OCI-LY7 (cell line): ENCODE measurements around the gene B3GAT3.

Experiments
- EZH2phosphoT487 ChIP-seq: fragments of 200-600 bp; sonication (generic); IDR thresholded peaks from 2 replicates; pipeline ENCODE4 v1.6.1; 2018; ENCODE audit warnings: low read depth, borderline replicate concordance, mild to moderate bottlenecking, mixed run types, antibody characterized with exemption, low read length, moderate library complexity, mixed read lengths
- TF ChIP-seq, protein P1 (sequence below): fragments of 200-600 bp; sonication (generic); conservative IDR thresholded peaks from 2 replicates; pipeline ENCODE4 v1.5.1; 2014; ENCODE audit warnings: mild to moderate bottlenecking, antibody characterized with exemption, low read length, moderate library complexity, mixed read lengths

DNA sequence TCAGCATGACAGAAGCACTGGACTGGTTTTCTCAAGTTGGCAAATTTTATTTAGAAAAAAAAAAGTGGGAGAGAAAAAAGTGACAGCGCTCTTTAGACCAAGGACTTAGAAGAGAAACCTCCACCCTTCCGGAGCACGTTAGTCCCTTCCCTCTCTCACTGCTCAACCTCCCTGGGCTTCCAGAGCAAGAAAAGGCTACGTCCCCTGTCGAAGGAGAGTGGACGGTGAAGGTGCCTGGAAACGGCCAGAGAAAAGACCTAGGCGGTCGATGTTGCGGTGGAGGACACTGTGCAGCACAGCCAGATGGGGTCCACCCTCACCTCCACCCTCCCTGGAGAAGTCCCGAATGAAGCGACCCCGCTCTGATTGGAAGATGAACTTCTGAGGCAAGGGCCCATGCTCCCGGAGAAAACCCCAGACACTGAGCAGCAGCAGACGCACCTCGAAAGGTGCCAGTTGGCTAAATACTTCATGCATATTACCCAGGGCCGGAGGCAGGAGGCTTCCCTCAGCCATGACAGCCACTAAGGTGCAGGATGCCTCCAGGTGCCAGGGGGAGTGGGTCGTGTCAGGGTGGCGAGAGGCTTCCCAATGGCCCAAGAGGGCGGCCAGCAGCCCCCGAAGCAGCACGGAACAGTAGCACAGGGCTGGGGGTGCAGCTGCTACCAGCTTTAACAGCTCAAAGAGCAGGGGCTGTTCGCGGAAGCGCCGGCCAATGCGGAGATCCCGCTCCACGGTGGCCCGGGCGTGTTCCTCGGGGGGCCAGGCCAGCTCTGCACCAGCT is 25.2 kb upstream of the B3GAT3 start:
- TF ChIP-seq, protein P1, sequence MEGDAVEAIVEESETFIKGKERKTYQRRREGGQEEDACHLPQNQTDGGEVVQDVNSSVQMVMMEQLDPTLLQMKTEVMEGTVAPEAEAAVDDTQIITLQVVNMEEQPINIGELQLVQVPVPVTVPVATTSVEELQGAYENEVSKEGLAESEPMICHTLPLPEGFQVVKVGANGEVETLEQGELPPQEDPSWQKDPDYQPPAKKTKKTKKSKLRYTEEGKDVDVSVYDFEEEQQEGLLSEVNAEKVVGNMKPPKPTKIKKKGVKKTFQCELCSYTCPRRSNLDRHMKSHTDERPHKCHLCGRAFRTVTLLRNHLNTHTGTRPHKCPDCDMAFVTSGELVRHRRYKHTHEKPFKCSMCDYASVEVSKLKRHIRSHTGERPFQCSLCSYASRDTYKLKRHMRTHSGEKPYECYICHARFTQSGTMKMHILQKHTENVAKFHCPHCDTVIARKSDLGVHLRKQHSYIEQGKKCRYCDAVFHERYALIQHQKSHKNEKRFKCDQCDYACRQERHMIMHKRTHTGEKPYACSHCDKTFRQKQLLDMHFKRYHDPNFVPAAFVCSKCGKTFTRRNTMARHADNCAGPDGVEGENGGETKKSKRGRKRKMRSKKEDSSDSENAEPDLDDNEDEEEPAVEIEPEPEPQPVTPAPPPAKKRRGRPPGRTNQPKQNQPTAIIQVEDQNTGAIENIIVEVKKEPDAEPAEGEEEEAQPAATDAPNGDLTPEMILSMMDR: no peak
- TF ChIP-seq EZH2phosphoT487: no peak
